Measurements from ENCODE around the gene HEXD.

GRCh38 chr17:82458885-82459424 lies 40.8 kb downstream of the HEXD start:
- TF ChIP-seq CTCF (IDR thresholded peaks at IDR 0.05; ENCODE audit: low read depth, low read length, missing input control), result no peak
- no peak for TF ChIP-seq MAX (IDR thresholded peaks at IDR 0.05)
- TF ChIP-seq RAD21 (IDR thresholded peaks at IDR 0.05), result no peak
- TF ChIP-seq, protein P1, sequence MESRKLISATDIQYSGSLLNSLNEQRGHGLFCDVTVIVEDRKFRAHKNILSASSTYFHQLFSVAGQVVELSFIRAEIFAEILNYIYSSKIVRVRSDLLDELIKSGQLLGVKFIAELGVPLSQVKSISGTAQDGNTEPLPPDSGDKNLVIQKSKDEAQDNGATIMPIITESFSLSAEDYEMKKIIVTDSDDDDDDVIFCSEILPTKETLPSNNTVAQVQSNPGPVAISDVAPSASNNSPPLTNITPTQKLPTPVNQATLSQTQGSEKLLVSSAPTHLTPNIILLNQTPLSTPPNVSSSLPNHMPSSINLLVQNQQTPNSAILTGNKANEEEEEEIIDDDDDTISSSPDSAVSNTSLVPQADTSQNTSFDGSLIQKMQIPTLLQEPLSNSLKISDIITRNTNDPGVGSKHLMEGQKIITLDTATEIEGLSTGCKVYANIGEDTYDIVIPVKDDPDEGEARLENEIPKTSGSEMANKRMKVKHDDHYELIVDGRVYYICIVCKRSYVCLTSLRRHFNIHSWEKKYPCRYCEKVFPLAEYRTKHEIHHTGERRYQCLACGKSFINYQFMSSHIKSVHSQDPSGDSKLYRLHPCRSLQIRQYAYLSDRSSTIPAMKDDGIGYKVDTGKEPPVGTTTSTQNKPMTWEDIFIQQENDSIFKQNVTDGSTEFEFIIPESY (IDR thresholded peaks at IDR 0.05), result no peak
- no peak for TF ChIP-seq HNF4G (IDR thresholded peaks at IDR 0.05)
- no peak for TF ChIP-seq YY1 (IDR thresholded peaks at IDR 0.05)
- no peak for TF ChIP-seq GABPA (IDR thresholded peaks at IDR 0.05 in 1 of 2, conservative IDR thresholded peaks at IDR 0.05 in 1 of 2)
- TF ChIP-seq RXRA (IDR thresholded peaks at IDR 0.05), result no peak
- no peak for TF ChIP-seq EGR1 (IDR thresholded peaks at IDR 0.05; ENCODE audit: low read depth in 2 of 2)

Data from liver (tissue), 3 donors.